H1 (cell line): Measurements from ENCODE around the gene GTPBP6. TPM values are rescaled to one million over a fixed set of nuclear protein-coding genes. Genes with fewer than 3 reads are reported as not detected.

Source experiments
- CTCF ChIA-PET: fragments of 300-600 bp; sonication (Branson Sonifier 250); formaldehyde crosslinking; loops from one replicate; lab custom pipeline; 2021; ENCODE audit not compliant: partially characterized antibody; lab: Charles Lee
- POLR2A ChIA-PET: fragments of 300-600 bp; sonication (Branson Sonifier 250); formaldehyde crosslinking; loops from one replicate; lab custom pipeline; 2021; ENCODE audit warnings: inconsistent platforms; ENCODE audit not compliant: partially characterized antibody; lab: Charles Lee
- DNase-seq, 2 experiments: peaks; one replicate each; pipeline versions ENCODE4 v3.0.0 to v3.0.0-alpha.2; 2010 to 2022; ENCODE audit warnings: low spot score in 2 of 2, low read depth in 1 of 2, mixed read lengths in 1 of 2
- FAIRE-seq: peaks from 2 replicates; lab custom pipeline; 2011; peaks lifted over from hg19 to GRCh38; lab: Jason Lieb, UNC
- H2AFZ ChIP-seq: 2 replicates; pipeline ENCODE4 v1.8.1; 2012; ENCODE audit warnings: low read length, inconsistent platforms
- H2AK5ac ChIP-seq: 2 replicates; pipeline ENCODE4 v1.6.1; 2013; ENCODE audit warnings: low read depth, low read length
- H2BK120ac ChIP-seq: replicated peaks from 2 replicates; pipeline ENCODE3; 2013; ENCODE audit warnings: low read depth, low read length, inconsistent platforms
- H2BK12ac ChIP-seq: 2 replicates; pipeline ENCODE4 v1.6.1; 2013; ENCODE audit warnings: low read depth, low read length
- H2BK15ac ChIP-seq: 2 replicates; pipeline ENCODE4 v1.6.1; 2013; ENCODE audit warnings: low read length
- H2BK20ac ChIP-seq: 2 replicates; pipeline ENCODE4 v1.6.1; 2013; ENCODE audit warnings: low read length
- H2BK5ac ChIP-seq: 2 replicates; pipeline ENCODE4 v1.6.1; 2013; ENCODE audit warnings: low read depth, low read length
- H3K14ac ChIP-seq: 2 replicates; pipeline ENCODE4 v1.6.1; 2013; ENCODE audit warnings: inconsistent platforms; ENCODE audit not compliant: insufficient read length
- H3K18ac ChIP-seq: 2 replicates; pipeline ENCODE4 v1.6.1; 2013; ENCODE audit warnings: low read length; ENCODE audit errors: extremely low read depth
- H3K23ac ChIP-seq: 2 replicates; pipeline ENCODE4 v1.6.1; 2013; ENCODE audit warnings: inconsistent platforms; ENCODE audit not compliant: insufficient read length
- H3K23me2 ChIP-seq: 2 replicates; pipeline ENCODE4 v1.6.1; 2013; ENCODE audit warnings: low read depth, low read length
- H3K27ac ChIP-seq: 2 replicates; pipeline ENCODE4 v1.6.1; 2011; ENCODE audit warnings: low read depth, low read length, inconsistent platforms
- H3K27me3 ChIP-seq, 4 experiments: replicated peaks in 1 of 4; 1 replicate in 1 of 4; 2 replicates in 3 of 4; pipeline versions ENCODE4 v1.6.1 to v1.8.1; 2011 to 2013; ENCODE audit warnings: low read length in 3 of 4, mild to moderate bottlenecking in 3 of 4, inconsistent platforms in 2 of 4, mixed read lengths in 2 of 4, moderate library complexity in 1 of 4; ENCODE audit not compliant: control insufficient read depth in 3 of 4, insufficient read depth in 3 of 4; ENCODE audit errors: extremely low read depth in 1 of 4
- H3K36me3 ChIP-seq, 4 experiments: 2 replicates each; pipeline versions ENCODE4 v1.6.1 to v1.8.1; 2011 to 2013; ENCODE audit warnings: mild to moderate bottlenecking in 4 of 4, low read length in 3 of 4, moderate library complexity in 2 of 4, control low read depth in 1 of 4, inconsistent platforms in 1 of 4; ENCODE audit not compliant: insufficient read depth in 4 of 4, control insufficient read depth in 2 of 4
- H3K4ac ChIP-seq: replicated peaks from 2 replicates; pipeline ENCODE3; 2013; ENCODE audit warnings: low read length, low read depth, mixed read lengths, inconsistent platforms; ENCODE audit not compliant: insufficient read length
- H3K4me1 ChIP-seq, 4 experiments: replicated peaks in 1 of 4; 1 replicate in 1 of 4; 2 replicates in 3 of 4; pipeline versions ENCODE4 v1.6.1 to v1.8.1; 2011 to 2013; ENCODE audit warnings: low read length in 3 of 4, inconsistent platforms in 2 of 4, mixed read lengths in 1 of 4; ENCODE audit not compliant: insufficient read depth in 4 of 4, control insufficient read depth in 3 of 4
- H3K4me2 ChIP-seq, 2 experiments: 2 replicates each; pipeline versions ENCODE4 v1.6.1 to v1.8.1; 2011 to 2013; ENCODE audit warnings: low read depth in 2 of 2, low read length in 2 of 2, control low read depth in 1 of 2, inconsistent platforms in 1 of 2, mild to moderate bottlenecking in 1 of 2; ENCODE audit not compliant: insufficient read depth in 1 of 2
- H3K4me3 ChIP-seq, 4 experiments: fragments of 200-600, 300-600 bp in 1 of 4; sonication (generic), shearing (Covaris generic), sonication (Bioruptor Twin) in 1 of 4; 2 replicates each; pipeline versions ENCODE4 v1.5.1 to v1.8.1; 2011 to 2016; ENCODE audit warnings: low read length in 4 of 4, low read depth in 3 of 4, control low read depth in 2 of 4, inconsistent platforms in 2 of 4, mild to moderate bottlenecking in 2 of 4, mixed read lengths in 1 of 4, moderate library complexity in 1 of 4; ENCODE audit not compliant: insufficient read depth in 2 of 4; ENCODE audit errors: extremely low read depth in 1 of 4
- H3K56ac ChIP-seq: replicated peaks from 2 replicates; pipeline ENCODE3; 2013; ENCODE audit warnings: low read depth, mild to moderate bottlenecking, mixed read lengths, low read length, inconsistent platforms; ENCODE audit not compliant: insufficient read length
- H3K79me1 ChIP-seq: 2 replicates; pipeline ENCODE4 v1.6.1; 2013; ENCODE audit warnings: low read depth, low read length, control low read depth
- H3K79me2 ChIP-seq, 2 experiments: 2 replicates each; pipeline versions ENCODE4 v1.6.1 to v1.8.1; 2012 to 2013; ENCODE audit warnings: low read length in 2 of 2, mild to moderate bottlenecking in 2 of 2, inconsistent platforms in 1 of 2; ENCODE audit not compliant: insufficient read depth in 2 of 2, control insufficient read depth in 1 of 2
- H3K9ac ChIP-seq, 4 experiments: replicated peaks in 1 of 4; 1 replicate in 1 of 4; 2 replicates in 3 of 4; pipeline versions ENCODE4 v1.6.1 to v1.8.1; 2011 to 2013; ENCODE audit warnings: low read depth in 3 of 4, low read length in 3 of 4, control low read depth in 2 of 4, mild to moderate bottlenecking in 2 of 4, moderate library complexity in 2 of 4, inconsistent platforms in 1 of 4; ENCODE audit errors: extremely low read depth in 1 of 4
- H3K9me3 ChIP-seq, 2 experiments: 2 replicates each; pipeline versions ENCODE4 v1.6.1 to v1.8.1; 2012 to 2013; ENCODE audit warnings: mild to moderate bottlenecking in 2 of 2, moderate library complexity in 2 of 2, control low read depth in 1 of 2, inconsistent platforms in 1 of 2, low read depth in 1 of 2, low read length in 1 of 2, mixed read lengths in 1 of 2; ENCODE audit not compliant: insufficient read depth in 2 of 2
- H4K20me1 ChIP-seq, 2 experiments: replicated peaks in 1 of 2; 2 replicates each; pipeline versions ENCODE3 to v1.8.1; 2011 to 2013; ENCODE audit warnings: inconsistent platforms in 2 of 2, low read length in 2 of 2, mild to moderate bottlenecking in 1 of 2; ENCODE audit not compliant: insufficient read depth in 2 of 2, control insufficient read depth in 1 of 2
- H4K5ac ChIP-seq: 2 replicates; pipeline ENCODE4 v1.6.1; 2013; ENCODE audit warnings: low read length, low read depth, mixed read lengths, inconsistent platforms; ENCODE audit not compliant: insufficient read length
- H4K8ac ChIP-seq: 2 replicates; pipeline ENCODE4 v1.8.0; 2013; ENCODE audit warnings: mild to moderate bottlenecking, moderate library complexity, low read length, inconsistent platforms; ENCODE audit not compliant: insufficient read depth; ENCODE audit errors: extremely low read depth
- H4K91ac ChIP-seq: replicated peaks from 2 replicates; pipeline ENCODE3; 2013; ENCODE audit warnings: low read length, mixed read lengths, inconsistent platforms; ENCODE audit not compliant: insufficient read length
- ATF2 ChIP-seq: IDR thresholded peaks from 2 replicates; pipeline ENCODE4 v1.6.1; 2012; ENCODE audit warnings: low read length, inconsistent platforms
- ATF3 ChIP-seq: IDR thresholded peaks from 2 replicates; pipeline ENCODE4 v1.6.1; 2011; ENCODE audit warnings: low read depth, mild to moderate bottlenecking, low read length; ENCODE audit not compliant: insufficient read depth
- FOSL1 ChIP-seq: IDR thresholded peaks from 2 replicates; pipeline ENCODE4 v1.6.1; 2011; ENCODE audit warnings: mild to moderate bottlenecking, low read depth, low read length, moderate library complexity; ENCODE audit not compliant: insufficient read depth
- GABPA ChIP-seq: IDR thresholded peaks from 2 replicates; pipeline ENCODE4 v1.6.1; 2011; ENCODE audit warnings: mild to moderate bottlenecking, low read length, moderate library complexity, borderline replicate concordance; ENCODE audit not compliant: insufficient read depth
- NANOG ChIP-seq: IDR thresholded peaks from 2 replicates; pipeline ENCODE4 v1.6.1; 2011; ENCODE audit warnings: low read length, low read depth, mild to moderate bottlenecking, inconsistent platforms; ENCODE audit not compliant: insufficient read depth, poor library complexity, severe bottlenecking
- POLR2AphosphoS5 ChIP-seq: IDR thresholded peaks from 2 replicates; pipeline ENCODE4 v1.6.1; 2011; ENCODE audit warnings: low read depth, low read length
- RFX5 ChIP-seq: IDR thresholded peaks from 2 replicates; pipeline ENCODE4 v1.6.1; 2011; ENCODE audit warnings: low read depth, low read length, improper control_type of control experiment, borderline replicate concordance
- SAP30 ChIP-seq: fragments of 300-600 bp; sonication (generic); IDR thresholded peaks from 2 replicates; pipeline ENCODE4 v1.7.1; 2012; ENCODE audit warnings: low read length, moderate library complexity, mild to moderate bottlenecking, inconsistent platforms; ENCODE audit not compliant: insufficient read depth, insufficient replicate concordance
- SIN3A ChIP-seq, 2 experiments: IDR thresholded peaks in 1 of 2; conservative IDR thresholded peaks in 1 of 2; 2 replicates each; pipeline ENCODE4 v1.6.1; 2011 to 2012; ENCODE audit warnings: low read length in 2 of 2, improper control_type of control experiment in 1 of 2, low read depth in 1 of 2, mild to moderate bottlenecking in 1 of 2
- SP4 ChIP-seq: IDR thresholded peaks from 2 replicates; pipeline ENCODE4 v1.6.1; 2012; ENCODE audit warnings: low read length, inconsistent platforms
- SRF ChIP-seq: IDR thresholded peaks from 2 replicates; pipeline ENCODE4 v1.6.1; 2011; ENCODE audit warnings: mild to moderate bottlenecking, low read depth, low read length, moderate library complexity
- WGBS, 2 experiments: shearing (Covaris generic) in 1 of 2; methylation state at CpG; one replicate each; pipeline versions ENCODE4 v1.1.6 to v1.1.7; 2013 to 2015; ENCODE audit warnings: low lambda C conversion rate in 2 of 2, mixed read lengths in 2 of 2, inconsistent platforms in 1 of 2, low coverage in 1 of 2, missing lambda C conversion rate in 1 of 2; ENCODE audit not compliant: insufficient replicate concordance in 2 of 2, insufficient coverage in 1 of 2, insufficient read length in 1 of 2; ENCODE audit errors: extremely low coverage in 1 of 2, missing lambda C conversion rate in 1 of 2; 5-methylcytosine and 5-hydroxymethylcytosine counted together
- polyA plus RNA-seq, 7 experiments: library from polyadenylated mRNA; depleted of rRNA in 3 of 7; stranded (reverse) in 5 of 7; unstranded in 2 of 7; fragments of >200 nt in 5 of 7; fragments of 200-250 nt in 2 of 7; gene quantifications; 1 replicate in 5 of 7; 2 replicates in 1 of 7; 4 replicates in 1 of 7; pipeline versions ENCODE4 v1.2.1 to v1.2.3, GENCODE V29; 2011 to 2013; ENCODE audit warnings: missing spikeins in 2 of 7, mixed read lengths in 2 of 7
- total RNA-seq: library from RNA; stranded (reverse); fragmentation: NEBNext Ultra II Directional; extraction: Animal tissue kit (Norgen Biotek cat#: 25700); gene quantifications from 2 replicates; pipeline ENCODE4 v1.2.1, GENCODE V29; 2021

Gene GTPBP6
- total and polyA plus RNA-seq, 2 of the 8 experiments (the other 6 are each of a cell fraction or from before 2014, with no cell fraction given), result 33.9 to 57.1 TPM

GRCh38 chrX:352181-352580 lies 33.6 kb upstream of the GTPBP6 start:
- H4K8ac ChIP-seq, result no peak overlapping the region
- H4K5ac ChIP-seq, result no peak overlapping the region
- no peak overlapping the region for H3K14ac ChIP-seq
- no peak overlapping the region for H4K91ac ChIP-seq
- peaks cover 11 to 17% of the 10 kb centered on the region in 2 experiments for H4K20me1 ChIP-seq
- no peak overlapping the region for H2AK5ac ChIP-seq
- peaks cover 16% of the 10 kb centered on the region for H3K79me1 ChIP-seq
- H2BK15ac ChIP-seq, result no peak overlapping the region
- no peak overlapping the region for H3K56ac ChIP-seq
- H3K4me2 ChIP-seq, result no peak overlapping the region
- H3K18ac ChIP-seq, result no peak overlapping the region
- FAIRE-seq (no peak), DNase-seq (peak in 1 of 2 experiments; percentile 43)
- no peak overlapping the region for H2BK120ac ChIP-seq
- no peaks in the 10 kb centered on the region for H3K9me3 ChIP-seq
- peaks cover 0 to 69% of the 10 kb centered on the region in 2 experiments; a peak in 2 of 4 replicates for H3K79me2 ChIP-seq
- H3K27me3 ChIP-seq, result no peaks in the 10 kb centered on the region
- peaks cover 0 to 12% (median 4%) of the 10 kb centered on the region in 4 experiments; a peak in 5 of 8 replicates for H3K36me3 ChIP-seq
- CTCF ChIA-PET, result no interaction called here
- POLR2A ChIA-PET, result no interaction called here
- no peak overlapping the region for H2AFZ ChIP-seq
- H3K4me3 ChIP-seq, result no peak overlapping the region
- H3K9ac ChIP-seq, result no peak overlapping the region
- no peak overlapping the region for H3K4ac ChIP-seq
- no peak overlapping the region for H3K27ac ChIP-seq
- no peak overlapping the region for H2BK12ac ChIP-seq
- H2BK20ac ChIP-seq, result no peak overlapping the region
- WGBS, 2 experiments, result 95% methylated on average over 27 of the region's 27 CpGs; no CpG with 5 or more reads in 1 of the 2 experiments
- H3K23me2 ChIP-seq, result no peaks in the 10 kb centered on the region
- no peaks in the 10 kb centered on the region; a peak in 1 of 7 replicates for H3K4me1 ChIP-seq
- 0 out of 2 replicates have a peak overlapping the region, but pooled peaks have one; percentile 21 for H2BK5ac ChIP-seq
- H3K23ac ChIP-seq, result no peak overlapping the region
- TF ChIP-seq ATF2, result no peak
- no peak for TF ChIP-seq NANOG
- TF ChIP-seq SP4, result no peak
- no peak for TF ChIP-seq GABPA
- no peak for TF ChIP-seq SAP30
- TF ChIP-seq RFX5, result no peak
- TF ChIP-seq SIN3A (conservative IDR thresholded peaks at IDR 0.05 in 1 of 2, IDR thresholded peaks at IDR 0.05 in 1 of 2; ENCODE audit: low read depth in 1 of 2, low read length in 2 of 2), result no peak
- TF ChIP-seq SRF, result no peak
- TF ChIP-seq POLR2AphosphoS5, result no peak
- no peak for TF ChIP-seq ATF3
- no peak for TF ChIP-seq FOSL1
